SK-N-SH (cell line): ENCODE data around the gene SFI1. TPM values are rescaled to one million over a fixed set of nuclear protein-coding genes. Genes with fewer than 3 reads are reported as not detected.

Experiments used
- CTCF ChIA-PET: fragments of 300-600, 350-600 bp; formaldehyde crosslinking; extraction: SDS; loops from one replicate; lab custom pipeline; 2021; lab: Yijun Ruan, JAX
- POLR2A ChIA-PET: fragments of 350-600 bp; sonication (Branson Sonifier 250); formaldehyde crosslinking; extraction: SDS; loops from one replicate; lab custom pipeline; 2020; ENCODE audit warnings: antibody characterized with exemption, inconsistent platforms; lab: Yijun Ruan, JAX
- DNase-seq: peaks from one replicate; pipeline ENCODE4 v3.0.0; 2012
- H2AFZ ChIP-seq: fragments of 200-600 bp; sonication (generic); 2 replicates; pipeline ENCODE4 v1.8.1; 2016; ENCODE audit warnings: antibody characterized with exemption, mild to moderate bottlenecking, low read depth
- H3F3A ChIP-seq: fragments of 200-600 bp; sonication (generic); replicated peaks from 2 replicates; pipeline ENCODE3; 2016; ENCODE audit warnings: antibody characterized with exemption, mild to moderate bottlenecking; ENCODE audit not compliant: insufficient read depth
- H3K27ac ChIP-seq, 2 experiments: fragments of 200-500 bp in 1 of 2; fragments of 200-600 bp in 1 of 2; sonication (Bioruptor generic) in 1 of 2; sonication (generic), shearing (Covaris generic) in 1 of 2; 2 replicates each; pipeline versions ENCODE4 v1.5.1 to v1.6.1; 2014 to 2016; ENCODE audit warnings: low read depth in 2 of 2, inconsistent platforms in 1 of 2, low read length in 1 of 2, mild to moderate bottlenecking in 1 of 2, mixed read lengths in 1 of 2
- H3K27me3 ChIP-seq: fragments of 200-600 bp; sonication (generic), shearing (Covaris generic); 2 replicates; pipeline ENCODE4 v1.6.1; 2016; ENCODE audit warnings: mixed run types; ENCODE audit not compliant: insufficient read depth
- H3K36me3 ChIP-seq, 2 experiments: fragments of 200-500 bp in 1 of 2; fragments of 200-600 bp in 1 of 2; sonication (Bioruptor generic) in 1 of 2; sonication (generic) in 1 of 2; replicated peaks in 1 of 2; 2 replicates each; pipeline versions ENCODE3 to v1.5.1; 2014 to 2016; ENCODE audit warnings: low read length in 1 of 2, mild to moderate bottlenecking in 1 of 2; ENCODE audit not compliant: insufficient read depth in 2 of 2, control insufficient read depth in 1 of 2
- H3K4me1 ChIP-seq, 2 experiments: fragments of 200-500 bp in 1 of 2; fragments of 200-600 bp in 1 of 2; sonication (Bioruptor generic) in 1 of 2; sonication (generic), shearing (Covaris generic) in 1 of 2; 2 replicates each; pipeline versions ENCODE4 v1.5.1 to v1.6.1; 2014 to 2016; ENCODE audit warnings: low read depth in 1 of 2, low read length in 1 of 2, mixed run types in 1 of 2; ENCODE audit not compliant: insufficient read depth in 2 of 2, control insufficient read depth in 1 of 2
- H3K4me2 ChIP-seq: fragments of 200-600 bp; sonication (generic), shearing (Covaris generic); 2 replicates; pipeline ENCODE4 v1.6.1; 2017; ENCODE audit warnings: mixed run types
- H3K4me3 ChIP-seq, 2 experiments: fragments of 200-500 bp in 1 of 2; fragments of 200-600 bp in 1 of 2; sonication (Bioruptor generic) in 1 of 2; sonication (generic), shearing (Covaris generic) in 1 of 2; 2 replicates each; pipeline versions ENCODE4 v1.5.1 to v1.8.1; 2014 to 2016; ENCODE audit warnings: low read depth in 2 of 2, inconsistent platforms in 1 of 2, low read length in 1 of 2, mild to moderate bottlenecking in 1 of 2, mixed read lengths in 1 of 2, moderate library complexity in 1 of 2
- H3K79me2 ChIP-seq: fragments of 200-600 bp; sonication (generic); 2 replicates; pipeline ENCODE4 v1.8.1; 2017; ENCODE audit warnings: mild to moderate bottlenecking; ENCODE audit not compliant: insufficient read depth
- H3K9ac ChIP-seq: fragments of 200-600 bp; sonication (generic); 2 replicates; pipeline ENCODE4 v1.6.1; 2017; ENCODE audit warnings: mixed run types
- H3K9me2 ChIP-seq: fragments of 200-600 bp; sonication (generic); 2 replicates; pipeline ENCODE4 v1.6.1; 2017; ENCODE audit warnings: mixed run types
- H3K9me3 ChIP-seq: fragments of 200-600 bp; sonication (generic); 2 replicates; pipeline ENCODE4 v1.6.1; 2017; ENCODE audit warnings: mixed run types, mild to moderate bottlenecking, moderate library complexity
- H4K20me1 ChIP-seq: fragments of 200-600 bp; sonication (generic); 2 replicates; pipeline ENCODE4 v1.6.1; 2017; ENCODE audit warnings: mild to moderate bottlenecking, mixed run types; ENCODE audit not compliant: insufficient read depth
- FOSL2 ChIP-seq: IDR thresholded peaks from 2 replicates; pipeline ENCODE4 v1.4.0; 2012; ENCODE audit warnings: low read depth, mild to moderate bottlenecking, moderate library complexity, borderline replicate concordance
- FOXJ3 ChIP-seq: sonication (generic); formaldehyde crosslinking; IDR thresholded peaks from 2 replicates; pipeline ENCODE4 v1.5.1; 2020; ENCODE audit warnings: mild to moderate bottlenecking, missing genetic modification reagents
- GABPA ChIP-seq: IDR thresholded peaks from 2 replicates; pipeline ENCODE4 v1.4.0; 2012; ENCODE audit warnings: low read depth, mild to moderate bottlenecking
- GATA2 ChIP-seq: sonication (generic); formaldehyde crosslinking; IDR thresholded peaks from 2 replicates; pipeline ENCODE4 v1.5.0; 2020; ENCODE audit warnings: mild to moderate bottlenecking, missing genetic modification reagents
- IRF3 ChIP-seq: fragments of 150-350 bp; IDR thresholded peaks from 2 replicates; pipeline ENCODE4 v1.6.1; 2016; ENCODE audit warnings: mild to moderate bottlenecking, low read depth, low read length
- PBX3 ChIP-seq: IDR thresholded peaks from 2 replicates; pipeline ENCODE4; 2012
- POLR2AphosphoS5 ChIP-seq: IDR thresholded peaks from 2 replicates; pipeline ENCODE4 v1.6.1; 2012; ENCODE audit warnings: low read depth, low read length
- RAD21 ChIP-seq: IDR thresholded peaks from 2 replicates; pipeline ENCODE4 v1.6.1; 2012; ENCODE audit warnings: mild to moderate bottlenecking, low read length
- RCOR1 ChIP-seq: fragments of 150-350 bp; IDR thresholded peaks from 2 replicates; pipeline ENCODE4 v1.6.1; 2017; ENCODE audit warnings: antibody characterized with exemption, low read length
- RXRA ChIP-seq: IDR thresholded peaks from 2 replicates; pipeline ENCODE4 v1.4.0; 2012; ENCODE audit warnings: low read depth, mild to moderate bottlenecking, borderline replicate concordance
- TAF1 ChIP-seq: IDR thresholded peaks from 2 replicates; pipeline ENCODE4 v1.6.1; 2012; ENCODE audit warnings: low read depth, mild to moderate bottlenecking, low read length, moderate library complexity, borderline replicate concordance
- ZBTB33 ChIP-seq: IDR thresholded peaks from 2 replicates; pipeline ENCODE4 v1.4.0; 2012; ENCODE audit warnings: low read depth, borderline replicate concordance
- WGBS: methylation state at CpG from one replicate; pipeline ENCODE4 v1.1.6; 2017; ENCODE audit warnings: low lambda C conversion rate; 5-methylcytosine and 5-hydroxymethylcytosine counted together
- polyA plus RNA-seq, 3 experiments: library from polyadenylated mRNA; depleted of rRNA; stranded (reverse); fragments of >200 nt; gene quantifications; 2 replicates each; pipeline ENCODE4 v1.2.3, GENCODE V29; 2012
- TF ChIP-seq, protein P1 (sequence below): IDR thresholded peaks from 2 replicates; pipeline ENCODE4 v1.6.1; 2012; ENCODE audit warnings: mild to moderate bottlenecking, low read depth, low read length, moderate library complexity
- TF ChIP-seq, protein P2 (sequence below): fragments of 150-350 bp; IDR thresholded peaks from 2 replicates; pipeline ENCODE4 v1.6.1; 2017; ENCODE audit warnings: antibody characterized with exemption, low read length, low read depth, borderline replicate concordance

SFI1 gene
- polyA plus RNA-seq, 1 of the 3 experiments (the other 2 are of a cell fraction) = 24.7 TPM

- peaks cover 68% of the 10 kb centered on the region for H4K20me1 ChIP-seq
- peaks cover 9 to 28% of the 10 kb centered on the region in 2 experiments for H3K36me3 ChIP-seq
- POLR2A ChIA-PET = no interaction called here
- H3K4me2 ChIP-seq = no peak overlapping the region
- H3K79me2 ChIP-seq = peaks cover 78% of the 10 kb centered on the region
- peak overlapping the region in 1 of 2 experiments; percentile 16; a peak in 1 of 4 replicates for H3K27ac ChIP-seq
- H2AFZ ChIP-seq = no peak overlapping the region
- TF ChIP-seq GABPA (no peak), IRF3 (no peak)
- TF ChIP-seq, all 33 proteins: peak for 0
- no peak overlapping the region for H3K9ac ChIP-seq
- peaks cover 0 to 64% of the 10 kb centered on the region in 2 experiments; a peak in 1 of 4 replicates for H3K4me1 ChIP-seq
- CTCF ChIA-PET = interaction anchor here (0.8 to 2.8 kb wide), 3 partner anchors 64 to 69 kb away, joined by 3 to 7 read pairs (median 3); no protein-coding TSS in a partner anchor
- H3K4me3 ChIP-seq = no peak overlapping the region
- no peaks in the 10 kb centered on the region for H3K9me2 ChIP-seq
- DNase-seq = no peak
- no peaks in the 10 kb centered on the region for H3K27me3 ChIP-seq
- 91% methylated on average over 16 of the region's 31 CpGs for WGBS
- H3K9me3 ChIP-seq = no peaks in the 10 kb centered on the region
- H3F3A ChIP-seq = no peaks in the 10 kb centered on the region
Observed at GRCh38 chr22:31625661-31626426, 129.5 kb downstream of the SFI1 start.

DNA sequence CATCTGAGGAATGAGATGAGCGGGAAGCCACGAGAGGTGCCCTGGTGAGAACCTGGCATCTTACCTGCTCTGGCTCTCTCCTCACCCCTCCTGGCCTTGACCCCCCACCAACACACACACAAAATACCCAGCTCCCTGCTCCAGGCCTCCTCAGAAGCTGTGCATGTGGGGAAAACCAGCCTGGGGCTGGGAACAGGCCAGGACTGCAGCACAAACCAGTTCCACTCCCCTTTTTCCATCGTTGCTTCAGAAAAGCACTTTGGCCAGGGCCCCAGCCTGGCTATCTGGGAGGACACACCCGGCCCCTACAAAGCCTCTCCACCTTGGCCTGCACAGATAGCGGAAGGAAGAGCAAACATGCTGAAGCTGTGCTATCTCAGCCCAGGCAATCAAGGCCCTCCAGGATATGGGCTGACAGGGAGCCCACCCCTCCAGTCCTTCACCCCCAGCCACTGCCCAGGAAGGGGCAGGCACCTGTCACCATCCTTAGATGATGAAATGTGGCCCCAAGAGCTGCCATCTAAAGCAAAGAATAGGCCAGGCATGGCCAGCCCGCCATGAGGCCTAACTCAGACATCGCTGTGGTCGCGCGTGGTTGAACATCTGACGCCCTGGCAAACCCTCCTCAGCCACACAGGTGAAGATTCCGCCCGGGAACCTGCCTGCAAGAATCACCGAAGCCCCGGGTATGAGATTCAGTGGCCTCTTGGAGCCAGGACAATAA is 130.3 kb downstream of the SFI1 start:
- Histone ChIP-seq H3K4me1 (peaks cover 0 to 71% of the 10 kb centered on the region in 2 experiments; a peak in 1 of 4 replicates), H3K4me2 (no peak overlapping the region), H2AFZ (no peak overlapping the region), H3K79me2 (peaks cover 80% of the 10 kb centered on the region), H3K9me2 (no peaks in the 10 kb centered on the region), H3K9me3 (no peaks in the 10 kb centered on the region), H4K20me1 (peaks cover 66% of the 10 kb centered on the region), H3K36me3 (peaks cover 9 to 20% of the 10 kb centered on the region in 2 experiments), H3K9ac (no peak overlapping the region), H3K4me3 (no peak overlapping the region), H3K27ac (peak overlapping the region in 1 of 2 experiments; percentile 24; a peak in 1 of 4 replicates), H3F3A (no peaks in the 10 kb centered on the region), H3K27me3 (no peaks in the 10 kb centered on the region)
- ChIA-PET CTCF (interaction anchor here (0.8 to 2.3 kb wide), 3 partner anchors 11 to 65 kb away, joined by 3 to 6 read pairs (median 3); no protein-coding TSS in a partner anchor), POLR2A (no interaction called here)
- DNase-seq = no peak
- WGBS = 92% methylated on average over 11 of the region's 15 CpGs
- TF ChIP-seq RAD21 (no peak), RCOR1 (no peak), ZBTB33 (no peak), POLR2AphosphoS5 (no peak), FOXJ3 (CRISPR knock-in tag) (no peak), PBX3 (no peak), RXRA (no peak), GATA2 (CRISPR knock-in tag) (no peak), TAF1 (no peak), FOSL2 (no peak)
- TF ChIP-seq, protein P1, sequence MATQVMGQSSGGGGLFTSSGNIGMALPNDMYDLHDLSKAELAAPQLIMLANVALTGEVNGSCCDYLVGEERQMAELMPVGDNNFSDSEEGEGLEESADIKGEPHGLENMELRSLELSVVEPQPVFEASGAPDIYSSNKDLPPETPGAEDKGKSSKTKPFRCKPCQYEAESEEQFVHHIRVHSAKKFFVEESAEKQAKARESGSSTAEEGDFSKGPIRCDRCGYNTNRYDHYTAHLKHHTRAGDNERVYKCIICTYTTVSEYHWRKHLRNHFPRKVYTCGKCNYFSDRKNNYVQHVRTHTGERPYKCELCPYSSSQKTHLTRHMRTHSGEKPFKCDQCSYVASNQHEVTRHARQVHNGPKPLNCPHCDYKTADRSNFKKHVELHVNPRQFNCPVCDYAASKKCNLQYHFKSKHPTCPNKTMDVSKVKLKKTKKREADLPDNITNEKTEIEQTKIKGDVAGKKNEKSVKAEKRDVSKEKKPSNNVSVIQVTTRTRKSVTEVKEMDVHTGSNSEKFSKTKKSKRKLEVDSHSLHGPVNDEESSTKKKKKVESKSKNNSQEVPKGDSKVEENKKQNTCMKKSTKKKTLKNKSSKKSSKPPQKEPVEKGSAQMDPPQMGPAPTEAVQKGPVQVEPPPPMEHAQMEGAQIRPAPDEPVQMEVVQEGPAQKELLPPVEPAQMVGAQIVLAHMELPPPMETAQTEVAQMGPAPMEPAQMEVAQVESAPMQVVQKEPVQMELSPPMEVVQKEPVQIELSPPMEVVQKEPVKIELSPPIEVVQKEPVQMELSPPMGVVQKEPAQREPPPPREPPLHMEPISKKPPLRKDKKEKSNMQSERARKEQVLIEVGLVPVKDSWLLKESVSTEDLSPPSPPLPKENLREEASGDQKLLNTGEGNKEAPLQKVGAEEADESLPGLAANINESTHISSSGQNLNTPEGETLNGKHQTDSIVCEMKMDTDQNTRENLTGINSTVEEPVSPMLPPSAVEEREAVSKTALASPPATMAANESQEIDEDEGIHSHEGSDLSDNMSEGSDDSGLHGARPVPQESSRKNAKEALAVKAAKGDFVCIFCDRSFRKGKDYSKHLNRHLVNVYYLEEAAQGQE = no peak
- TF ChIP-seq, protein P2, sequence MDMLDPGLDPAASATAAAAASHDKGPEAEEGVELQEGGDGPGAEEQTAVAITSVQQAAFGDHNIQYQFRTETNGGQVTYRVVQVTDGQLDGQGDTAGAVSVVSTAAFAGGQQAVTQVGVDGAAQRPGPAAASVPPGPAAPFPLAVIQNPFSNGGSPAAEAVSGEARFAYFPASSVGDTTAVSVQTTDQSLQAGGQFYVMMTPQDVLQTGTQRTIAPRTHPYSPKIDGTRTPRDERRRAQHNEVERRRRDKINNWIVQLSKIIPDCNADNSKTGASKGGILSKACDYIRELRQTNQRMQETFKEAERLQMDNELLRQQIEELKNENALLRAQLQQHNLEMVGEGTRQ = no peak
